GM23338 (cell line): Measurements from ENCODE around the gene TOM1. TPM values are rescaled to one million over a fixed set of nuclear protein-coding genes. Genes with fewer than 3 reads are reported as not detected.

Source experiments
- ATAC-seq: fragments of 200-7000 bp; cut with Tn5 transposase; 3 replicates; pipeline ENCODE4 v1.9.1; 2020
- DNase-seq: peaks from one replicate; pipeline ENCODE4 v3.0.0-alpha.2; 2015; ENCODE audit warnings: low spot score
- H2AFZ ChIP-seq: fragments of 200-600 bp; sonication (generic); 2 replicates; pipeline ENCODE4 v1.8.0; 2016; ENCODE audit warnings: antibody characterized with exemption, mild to moderate bottlenecking, moderate library complexity
- H3F3A ChIP-seq: fragments of 200-600 bp; sonication (generic); replicated peaks from 2 replicates; pipeline ENCODE4 v1.8.0; 2017; ENCODE audit warnings: antibody characterized with exemption, mixed run types, low read depth
- H3K27ac ChIP-seq: fragments of 200-600 bp; sonication (generic); 2 replicates; pipeline ENCODE4 v1.6.1; 2016; ENCODE audit warnings: low read depth
- H3K27me3 ChIP-seq: fragments of 200-600 bp; sonication (generic); 2 replicates; pipeline ENCODE4 v1.8.0; 2016; ENCODE audit warnings: mild to moderate bottlenecking, mixed run types, moderate library complexity; ENCODE audit not compliant: insufficient read depth
- H3K36me3 ChIP-seq: fragments of 200-600 bp; sonication (generic); 2 replicates; pipeline ENCODE4 v1.8.0; 2016; ENCODE audit warnings: mild to moderate bottlenecking; ENCODE audit not compliant: insufficient read depth
- H3K4me1 ChIP-seq: fragments of 200-600 bp; sonication (generic); 2 replicates; pipeline ENCODE4 v1.8.0; 2016; ENCODE audit warnings: mild to moderate bottlenecking, moderate library complexity; ENCODE audit not compliant: insufficient read depth
- H3K4me2 ChIP-seq: fragments of 200-600 bp; sonication (generic); 2 replicates; pipeline ENCODE4 v1.7.1; 2017; ENCODE audit warnings: mixed run types
- H3K4me3 ChIP-seq: fragments of 200-600 bp; sonication (generic); 2 replicates; pipeline ENCODE4 v1.6.1; 2016; ENCODE audit warnings: mixed run types
- H3K79me2 ChIP-seq: fragments of 200-600 bp; sonication (generic); replicated peaks from 2 replicates; pipeline ENCODE4 v1.8.0; 2017; ENCODE audit warnings: mild to moderate bottlenecking; ENCODE audit not compliant: insufficient read depth
- H3K9me2 ChIP-seq: fragments of 200-600 bp; sonication (generic); 2 replicates; pipeline ENCODE4 v1.8.0; 2017; ENCODE audit not compliant: insufficient read depth
- H4K20me1 ChIP-seq: fragments of 200-600 bp; sonication (generic); replicated peaks from 2 replicates; pipeline ENCODE4 v1.8.0; 2017; ENCODE audit warnings: mild to moderate bottlenecking; ENCODE audit not compliant: insufficient read depth
- H3K27ac Mint-ChIP-seq: 2 replicates; pipeline ENCODE4 v1.8.0; 2020; ENCODE audit warnings: inconsistent platforms, mild to moderate bottlenecking, moderate library complexity, mixed read lengths
- H3K27me3 Mint-ChIP-seq: 3 replicates; pipeline ENCODE4 v1.8.0; 2022; ENCODE audit warnings: low read depth, mild to moderate bottlenecking, moderate library complexity, mixed read lengths, inconsistent platforms; ENCODE audit not compliant: insufficient read depth, poor library complexity
- H3K36me3 Mint-ChIP-seq: 3 replicates; pipeline ENCODE4 v1.8.0; 2021; ENCODE audit warnings: low read depth, mild to moderate bottlenecking, inconsistent platforms, moderate library complexity, mixed read lengths
- H3K4me1 Mint-ChIP-seq: 3 replicates; pipeline ENCODE4 v1.8.0; 2020; ENCODE audit warnings: mild to moderate bottlenecking, inconsistent platforms, mixed read lengths
- H3K4me3 Mint-ChIP-seq: 3 replicates; pipeline ENCODE4 v1.8.0; 2021; ENCODE audit warnings: moderate library complexity, mild to moderate bottlenecking, inconsistent platforms, mixed read lengths
- H3K9me3 Mint-ChIP-seq: 3 replicates; pipeline ENCODE4 v1.8.0; 2020; ENCODE audit warnings: moderate library complexity, mild to moderate bottlenecking, inconsistent platforms, mixed read lengths
- CREB1 ChIP-seq: fragments of 250-450 bp; sonication (Bioruptor Pico); IDR thresholded peaks from 2 replicates; pipeline ENCODE4 v1.5.0; 2020; ENCODE audit warnings: low read depth, mild to moderate bottlenecking, moderate library complexity
- CTCF ChIP-seq, 2 experiments: fragments of 200-600 bp in 1 of 2; sonication (generic) in 1 of 2; conservative IDR thresholded peaks; 2 replicates each; pipeline versions ENCODE4 v1.5.1 to v1.6.1; 2016 to 2017; ENCODE audit warnings: antibody characterized with exemption in 2 of 2, low read depth in 2 of 2, mild to moderate bottlenecking in 2 of 2, moderate library complexity in 1 of 2
- EZH2 ChIP-seq: fragments of 200-600 bp; sonication (generic); IDR thresholded peaks from one replicate; pipeline ENCODE4 v1.8.0; 2017; ENCODE audit warnings: antibody characterized with exemption, mild to moderate bottlenecking, low read depth; ENCODE audit not compliant: unreplicated experiment
- EZH2phosphoT487 ChIP-seq: fragments of 200-600 bp; sonication (generic); IDR thresholded peaks from one replicate; pipeline ENCODE4 v1.8.1; 2018; ENCODE audit warnings: antibody characterized with exemption; ENCODE audit not compliant: unreplicated experiment
- JUNB ChIP-seq: IDR thresholded peaks from one replicate; pipeline ENCODE4 v1.6.1; 2016; ENCODE audit warnings: antibody characterized with exemption; ENCODE audit not compliant: unreplicated experiment
- NANOG ChIP-seq: IDR thresholded peaks from 2 replicates; pipeline ENCODE4 v1.6.1; 2016; ENCODE audit warnings: antibody characterized with exemption, borderline replicate concordance
- POLR2AphosphoS5 ChIP-seq: IDR thresholded peaks from 2 replicates; pipeline ENCODE4 v1.6.1; 2016; ENCODE audit warnings: antibody characterized with exemption, low read depth
- REST ChIP-seq: IDR thresholded peaks from one replicate; pipeline ENCODE4 v1.6.1; 2018; ENCODE audit warnings: antibody characterized with exemption; ENCODE audit not compliant: unreplicated experiment
- STAT1 ChIP-seq: IDR thresholded peaks from one replicate; pipeline ENCODE4 v1.6.1; 2016; ENCODE audit warnings: antibody characterized with exemption; ENCODE audit not compliant: unreplicated experiment
- ZNF114 ChIP-seq: fragments of 250-450 bp; sonication (Bioruptor Pico); IDR thresholded peaks from 2 replicates; pipeline ENCODE4 v1.5.0; 2020; ENCODE audit warnings: mild to moderate bottlenecking, moderate library complexity
- ZNF331 ChIP-seq: fragments of 250-450 bp; sonication (Bioruptor Pico); IDR thresholded peaks from 2 replicates; pipeline ENCODE4 v1.5.0; 2020; ENCODE audit warnings: low read depth, mild to moderate bottlenecking, moderate library complexity
- polyA plus RNA-seq: library from polyadenylated mRNA; unstranded; fragments of >200 nt; fragmentation: Nextera tagmentation; extraction: Ambion mirVana; gene quantifications from 2 replicates; pipeline ENCODE4 v1.2.1, GENCODE V29; 2016
- total RNA-seq: library from RNA; depleted of rRNA; stranded (reverse); fragments of >200 nt; shearing (Covaris generic); gene quantifications from 2 replicates; pipeline ENCODE4 v1.2.3, GENCODE V29; 2014
- TF ChIP-seq, protein P1 (sequence below): fragments of 250-450 bp; sonication (Bioruptor Pico); IDR thresholded peaks from 2 replicates; pipeline ENCODE4 v1.5.0; 2020; ENCODE audit warnings: mild to moderate bottlenecking, moderate library complexity
- TF ChIP-seq, protein P2 (sequence below): IDR thresholded peaks from 2 replicates; pipeline ENCODE4 v1.6.1; 2016; ENCODE audit warnings: antibody characterized with exemption

TOM1 gene
- total and polyA plus RNA-seq, 2 experiments from 2014 or later, result 10.9 to 17.8 TPM

DNA sequence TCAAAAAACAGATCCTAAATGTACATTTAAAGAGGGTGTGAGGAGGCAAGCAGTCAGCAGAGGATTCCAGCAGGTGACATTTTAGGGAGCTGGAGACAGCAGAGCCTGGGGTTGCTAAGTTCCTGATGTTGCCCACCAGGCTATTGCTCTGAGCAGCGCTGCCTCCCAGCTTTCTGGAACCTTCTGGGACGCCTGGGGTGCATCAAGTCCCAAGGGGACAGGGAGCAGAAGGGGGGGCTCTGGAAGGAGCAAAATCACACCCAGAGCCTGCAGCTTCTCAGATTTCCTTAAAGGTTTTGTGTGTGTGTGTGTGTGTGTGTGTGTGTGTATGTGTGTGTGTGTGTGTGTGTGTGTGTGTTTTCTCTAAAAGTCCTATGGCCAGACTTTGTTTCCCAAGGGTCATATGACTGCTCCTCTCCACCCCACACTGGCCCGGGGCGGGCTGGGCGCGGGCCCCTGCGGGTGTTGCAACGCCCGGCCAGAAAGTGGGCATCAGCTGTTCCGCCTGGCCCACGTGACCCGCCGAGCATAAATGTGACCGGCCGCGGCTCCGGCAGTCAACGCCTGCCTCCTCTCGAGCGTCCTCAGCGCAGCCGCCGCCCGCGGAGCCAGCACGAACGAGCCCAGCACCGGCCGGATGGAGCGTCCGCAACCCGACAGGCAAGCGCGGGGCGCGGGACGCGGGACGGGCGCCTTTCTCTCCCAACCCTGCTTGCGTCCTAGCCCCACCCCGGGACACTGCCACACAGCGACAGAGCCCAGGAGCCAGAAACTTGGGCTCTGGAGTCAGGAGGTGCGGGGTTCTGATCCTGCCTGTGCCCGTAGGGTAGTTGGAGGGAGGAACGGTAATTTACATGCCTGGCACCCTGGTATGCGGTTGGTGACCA is 81.1 kb downstream of the TOM1 start, which contains the start of gene HMOX1:
Gene HMOX1, plus strand, starts transcription at position 560 of the 887 bp plus-strand sequence. Its CDS starts 78 bp downstream, at position 638.
- H3K36me3 Mint-ChIP-seq, result peaks cover 27% of the 10 kb centered on the region
- TF ChIP-seq ZNF331 (CRISPR knock-in tag) (no peak), NANOG (no peak), POLR2AphosphoS5 (peak; percentile 67), EZH2phosphoT487 (no peak), JUNB (no peak), REST (no peak), EZH2 (no peak), ZNF114 (CRISPR knock-in tag) (no peak), STAT1 (no peak), CTCF (conservative IDR thresholded peaks at IDR 0.05; ENCODE audit: low read depth in 2 of 2) (peak in 1 of 2 experiments; percentile 34; a peak in 2 of 4 replicates), CREB1 (CRISPR knock-in tag) (no peak)
- TF ChIP-seq, protein P1, sequence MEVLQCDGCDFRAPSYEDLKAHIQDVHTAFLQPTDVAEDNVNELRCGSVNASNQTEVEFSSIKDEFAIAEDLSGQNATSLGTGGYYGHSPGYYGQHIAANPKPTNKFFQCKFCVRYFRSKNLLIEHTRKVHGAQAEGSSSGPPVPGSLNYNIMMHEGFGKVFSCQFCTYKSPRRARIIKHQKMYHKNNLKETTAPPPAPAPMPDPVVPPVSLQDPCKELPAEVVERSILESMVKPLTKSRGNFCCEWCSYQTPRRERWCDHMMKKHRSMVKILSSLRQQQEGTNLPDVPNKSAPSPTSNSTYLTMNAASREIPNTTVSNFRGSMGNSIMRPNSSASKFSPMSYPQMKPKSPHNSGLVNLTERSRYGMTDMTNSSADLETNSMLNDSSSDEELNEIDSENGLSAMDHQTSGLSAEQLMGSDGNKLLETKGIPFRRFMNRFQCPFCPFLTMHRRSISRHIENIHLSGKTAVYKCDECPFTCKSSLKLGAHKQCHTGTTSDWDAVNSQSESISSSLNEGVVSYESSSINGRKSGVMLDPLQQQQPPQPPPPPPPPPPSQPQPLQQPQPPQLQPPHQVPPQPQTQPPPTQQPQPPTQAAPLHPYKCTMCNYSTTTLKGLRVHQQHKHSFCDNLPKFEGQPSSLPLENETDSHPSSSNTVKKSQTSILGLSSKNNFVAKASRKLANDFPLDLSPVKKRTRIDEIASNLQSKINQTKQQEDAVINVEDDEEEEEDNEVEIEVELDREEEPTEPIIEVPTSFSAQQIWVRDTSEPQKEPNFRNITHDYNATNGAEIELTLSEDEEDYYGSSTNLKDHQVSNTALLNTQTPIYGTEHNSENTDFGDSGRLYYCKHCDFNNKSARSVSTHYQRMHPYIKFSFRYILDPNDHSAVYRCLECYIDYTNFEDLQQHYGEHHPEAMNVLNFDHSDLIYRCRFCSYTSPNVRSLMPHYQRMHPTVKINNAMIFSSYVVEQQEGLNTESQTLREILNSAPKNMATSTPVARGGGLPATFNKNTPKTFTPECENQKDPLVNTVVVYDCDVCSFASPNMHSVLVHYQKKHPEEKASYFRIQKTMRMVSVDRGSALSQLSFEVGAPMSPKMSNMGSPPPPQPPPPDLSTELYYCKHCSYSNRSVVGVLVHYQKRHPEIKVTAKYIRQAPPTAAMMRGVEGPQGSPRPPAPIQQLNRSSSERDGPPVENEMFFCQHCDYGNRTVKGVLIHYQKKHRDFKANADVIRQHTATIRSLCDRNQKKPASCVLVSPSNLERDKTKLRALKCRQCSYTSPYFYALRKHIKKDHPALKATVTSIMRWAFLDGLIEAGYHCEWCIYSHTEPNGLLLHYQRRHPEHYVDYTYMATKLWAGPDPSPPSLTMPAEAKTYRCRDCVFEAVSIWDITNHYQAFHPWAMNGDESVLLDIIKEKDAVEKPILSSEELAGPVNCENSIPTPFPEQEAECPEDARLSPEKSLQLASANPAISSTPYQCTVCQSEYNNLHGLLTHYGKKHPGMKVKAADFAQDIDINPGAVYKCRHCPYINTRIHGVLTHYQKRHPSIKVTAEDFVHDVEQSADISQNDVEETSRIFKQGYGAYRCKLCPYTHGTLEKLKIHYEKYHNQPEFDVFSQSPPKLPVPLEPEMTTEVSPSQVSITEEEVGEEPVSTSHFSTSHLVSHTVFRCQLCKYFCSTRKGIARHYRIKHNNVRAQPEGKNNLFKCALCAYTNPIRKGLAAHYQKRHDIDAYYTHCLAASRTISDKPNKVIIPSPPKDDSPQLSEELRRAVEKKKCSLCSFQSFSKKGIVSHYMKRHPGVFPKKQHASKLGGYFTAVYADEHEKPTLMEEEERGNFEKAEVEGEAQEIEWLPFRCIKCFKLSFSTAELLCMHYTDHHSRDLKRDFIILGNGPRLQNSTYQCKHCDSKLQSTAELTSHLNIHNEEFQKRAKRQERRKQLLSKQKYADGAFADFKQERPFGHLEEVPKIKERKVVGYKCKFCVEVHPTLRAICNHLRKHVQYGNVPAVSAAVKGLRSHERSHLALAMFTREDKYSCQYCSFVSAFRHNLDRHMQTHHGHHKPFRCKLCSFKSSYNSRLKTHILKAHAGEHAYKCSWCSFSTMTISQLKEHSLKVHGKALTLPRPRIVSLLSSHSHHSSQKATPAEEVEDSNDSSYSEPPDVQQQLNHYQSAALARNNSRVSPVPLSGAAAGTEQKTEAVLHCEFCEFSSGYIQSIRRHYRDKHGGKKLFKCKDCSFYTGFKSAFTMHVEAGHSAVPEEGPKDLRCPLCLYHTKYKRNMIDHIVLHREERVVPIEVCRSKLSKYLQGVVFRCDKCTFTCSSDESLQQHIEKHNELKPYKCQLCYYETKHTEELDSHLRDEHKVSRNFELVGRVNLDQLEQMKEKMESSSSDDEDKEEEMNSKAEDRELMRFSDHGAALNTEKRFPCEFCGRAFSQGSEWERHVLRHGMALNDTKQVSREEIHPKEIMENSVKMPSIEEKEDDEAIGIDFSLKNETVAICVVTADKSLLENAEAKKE (CRISPR knock-in tag), result no peak
- TF ChIP-seq, protein P2, sequence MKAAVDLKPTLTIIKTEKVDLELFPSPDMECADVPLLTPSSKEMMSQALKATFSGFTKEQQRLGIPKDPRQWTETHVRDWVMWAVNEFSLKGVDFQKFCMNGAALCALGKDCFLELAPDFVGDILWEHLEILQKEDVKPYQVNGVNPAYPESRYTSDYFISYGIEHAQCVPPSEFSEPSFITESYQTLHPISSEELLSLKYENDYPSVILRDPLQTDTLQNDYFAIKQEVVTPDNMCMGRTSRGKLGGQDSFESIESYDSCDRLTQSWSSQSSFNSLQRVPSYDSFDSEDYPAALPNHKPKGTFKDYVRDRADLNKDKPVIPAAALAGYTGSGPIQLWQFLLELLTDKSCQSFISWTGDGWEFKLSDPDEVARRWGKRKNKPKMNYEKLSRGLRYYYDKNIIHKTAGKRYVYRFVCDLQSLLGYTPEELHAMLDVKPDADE, result no peak
- peaks cover 11% of the 10 kb centered on the region for H3K79me2 ChIP-seq
- H3K4me1 ChIP-seq, result peaks cover 61% of the 10 kb centered on the region
- H3K27me3 Mint-ChIP-seq, result peaks cover 31% of the 10 kb centered on the region
- no peak within 1 kb of the TSS for H3K27ac ChIP-seq
- H3K4me3 ChIP-seq, result peak within 1 kb of the TSS; percentile 76
- ATAC-seq, result peak; percentile 73
- peaks cover 56% of the 10 kb centered on the region for H3K4me1 Mint-ChIP-seq
- DNase-seq, result peak; percentile 91
- H3K4me3 Mint-ChIP-seq, result peak within 1 kb of the TSS; percentile 77
- H3K27ac Mint-ChIP-seq, result peak within 1 kb of the TSS; percentile 65; the same call in 1 of the 2 replicates
- peaks cover 36% of the 10 kb centered on the region for H3F3A ChIP-seq
- no peaks in the 10 kb centered on the region for H3K36me3 ChIP-seq
- peak within 1 kb of the TSS; percentile 94 for H2AFZ ChIP-seq
- H4K20me1 ChIP-seq, result no peaks in the 10 kb centered on the region
- H3K9me3 Mint-ChIP-seq, result no peaks in the 10 kb centered on the region
- peak within 1 kb of the TSS; percentile 90 for H3K4me2 ChIP-seq
- H3K27me3 ChIP-seq, result no peaks in the 10 kb centered on the region
- no peaks in the 10 kb centered on the region for H3K9me2 ChIP-seq
